GM18951 (cell line): Measurements from ENCODE around the gene DNAJB5.

Experiments used
- POLR2A ChIP-seq: IDR thresholded peaks from 4 replicates; pipeline ENCODE4 v1.6.1; 2011; ENCODE audit warnings: mild to moderate bottlenecking; ENCODE audit not compliant: insufficient read length, insufficient read depth; ENCODE audit errors: extremely low read depth
- in situ Hi-C: fragments of 300-500 bp; cut with MboI; formaldehyde crosslinking; loops from one replicate; pipeline ENCODE4 v1.12.0; 2022; ENCODE audit warnings: low sequenced_read_pairs, mixed read lengths, inconsistent platforms; ENCODE audit not compliant: unreplicated experiment

DNAJB5 gene

GRCh38 chr9:35027860-35028259, 38.3 kb downstream of the DNAJB5 start:
- TF ChIP-seq POLR2A = no peak
- in situ Hi-C loops = no loop called here

GRCh38 chr9:35028341-35028740, 38.8 kb downstream of the DNAJB5 start:
- in situ Hi-C loops = no loop called here
- TF ChIP-seq POLR2A = no peak

- in situ Hi-C loops = no loop called here
Observed at GRCh38 chr9:35029241-35029640, 39.7 kb downstream of the DNAJB5 start.

GRCh38 chr9:35029852-35030251, 40.3 kb downstream of the DNAJB5 start:
- TF ChIP-seq POLR2A = no peak
- in situ Hi-C loops = no loop called here

More at GRCh38 chr9:35029241-35029640, 39.7 kb downstream of the DNAJB5 start:
- no peak for TF ChIP-seq POLR2A

- TF ChIP-seq POLR2A = no peak
- in situ Hi-C loops = no loop called here
Observed at GRCh38 chr9:35033101-35033500, 43.6 kb downstream of the DNAJB5 start.

GRCh38 chr9:35035851-35036701, 46.5 kb downstream of the DNAJB5 start:
- in situ Hi-C loops = no loop called here
- TF ChIP-seq POLR2A = no peak

GRCh38 chr9:35042081-35042604, 52.6 kb downstream of the DNAJB5 start:
- no peak for TF ChIP-seq POLR2A

GRCh38 chr9:35042891-35043545, 53.5 kb downstream of the DNAJB5 start:
- no peak for TF ChIP-seq POLR2A
- in situ Hi-C loops = no loop called here

More at GRCh38 chr9:35042081-35042604, 52.6 kb downstream of the DNAJB5 start:
- in situ Hi-C loops = no loop called here

- in situ Hi-C loops = no loop called here
Observed at GRCh38 chr9:35044071-35044470, 54.5 kb downstream of the DNAJB5 start.

More at GRCh38 chr9:35044071-35044470, 54.5 kb downstream of the DNAJB5 start:
- no peak for TF ChIP-seq POLR2A
